ENCODE data around the gene SLIT1.
A peak's percentile ranks its signal among the peaks of the same experiment; 100 is the strongest.
"Not testable (repeated sequence)": the region's sequence is repeated elsewhere in the genome, so short reads cannot be mapped to it uniquely, and the experiment has no call there.

SLIT1 gene

GRCh38 chr10:97082575-97082974, 103.2 kb downstream of the SLIT1 start:
- DNase-seq (ENCODE audit: low spot score); FAIRE-seq: not testable (repeated sequence)

GRCh38 chr10:97081621-97082235, 104.0 kb downstream of the SLIT1 start:
- FAIRE-seq (no peak), DNase-seq (ENCODE audit: low spot score) (peak; percentile 76)

- FAIRE-seq (no peak), DNase-seq (ENCODE audit: low spot score) (no peak)
Observed at GRCh38 chr10:97080051-97080776, 105.5 kb downstream of the SLIT1 start.

GRCh38 chr10:97079448-97079847, 106.3 kb downstream of the SLIT1 start:
- DNase-seq (ENCODE audit: low spot score) (no peak), FAIRE-seq (no peak)

- peak; percentile 44 for FAIRE-seq
Observed at GRCh38 chr10:97078938-97079445, 106.8 kb downstream of the SLIT1 start.

GRCh38 chr10:97078261-97078937, 107.4 kb downstream of the SLIT1 start:
- FAIRE-seq (no peak), DNase-seq (ENCODE audit: low spot score) (no peak)

More at GRCh38 chr10:97078938-97079445, 106.8 kb downstream of the SLIT1 start:
- no peak for DNase-seq (ENCODE audit: low spot score)

- DNase-seq (ENCODE audit: low spot score), result no peak
- no peak for FAIRE-seq
Observed at GRCh38 chr10:97076781-97077180, 109.0 kb downstream of the SLIT1 start.

- FAIRE-seq (no peak), DNase-seq (ENCODE audit: low spot score) (no peak)
Observed at GRCh38 chr10:97075961-97076525, 109.7 kb downstream of the SLIT1 start.

- DNase-seq (ENCODE audit: low spot score), result no peak
- no peak for FAIRE-seq
Observed at GRCh38 chr10:97075421-97075820, 110.3 kb downstream of the SLIT1 start.

- no peak for DNase-seq (ENCODE audit: low spot score)
- FAIRE-seq, result no peak
Observed at GRCh38 chr10:97074256-97075145, 111.3 kb downstream of the SLIT1 start.

GRCh38 chr10:97072851-97073665, 112.7 kb downstream of the SLIT1 start:
- peak; percentile 75 for DNase-seq (ENCODE audit: low spot score)
- FAIRE-seq, result no peak

GRCh38 chr10:97071496-97071895, 114.3 kb downstream of the SLIT1 start:
- DNase-seq (ENCODE audit: low spot score), result no peak
- FAIRE-seq, result no peak

- DNase-seq (ENCODE audit: low spot score) (peak; percentile 57), FAIRE-seq (no peak)
Observed at GRCh38 chr10:97069576-97070362, 116.0 kb downstream of the SLIT1 start.

GRCh38 chr10:97069026-97069425, 116.7 kb downstream of the SLIT1 start:
- FAIRE-seq (no peak), DNase-seq (ENCODE audit: low spot score) (no peak)

- FAIRE-seq, result no peak
- no peak for DNase-seq (ENCODE audit: low spot score)
Observed at GRCh38 chr10:97067716-97068391, 117.9 kb downstream of the SLIT1 start.

- DNase-seq (ENCODE audit: low spot score) (no peak), FAIRE-seq (no peak)
Observed at GRCh38 chr10:97066877-97067555, 118.7 kb downstream of the SLIT1 start.

GRCh38 chr10:97065686-97066660, 119.8 kb downstream of the SLIT1 start:
- DNase-seq (ENCODE audit: low spot score) (no peak), FAIRE-seq (no peak)

Data from urothelium cell line (cell line).